Karpas-422 (cell line): Measurements from ENCODE around the gene CCNDBP1. TPM values are rescaled to one million over a fixed set of nuclear protein-coding genes. Genes with fewer than 3 reads are reported as not detected.
"Not testable (repeated sequence)": the region's sequence is repeated elsewhere in the genome, so short reads cannot be mapped to it uniquely, and the experiment has no call there.

ENCODE experiments used
- DNase-seq: peaks from one replicate; pipeline ENCODE4 v3.0.0-alpha.2; 2015
- H2AFZ ChIP-seq: fragments of 200-600 bp; sonication (generic); 2 replicates; pipeline ENCODE4 v1.6.1; 2014; ENCODE audit warnings: antibody characterized with exemption, low read length, mixed read lengths
- H3K27ac ChIP-seq: fragments of 200-600 bp; sonication (generic); 2 replicates; pipeline ENCODE4 v1.5.1; 2014; ENCODE audit warnings: mild to moderate bottlenecking, low read length, moderate library complexity
- H3K27me3 ChIP-seq: fragments of 200-600 bp; sonication (generic); 2 replicates; pipeline ENCODE4 v1.6.1; 2014; ENCODE audit warnings: low read length, mixed read lengths
- H3K36me3 ChIP-seq: fragments of 200-600 bp; sonication (generic); 2 replicates; pipeline ENCODE4 v1.6.1; 2014; ENCODE audit warnings: low read length, mixed read lengths; ENCODE audit not compliant: insufficient read depth
- H3K4me1 ChIP-seq: fragments of 200-600 bp; sonication (generic); 2 replicates; pipeline ENCODE4 v1.6.1; 2014; ENCODE audit warnings: mild to moderate bottlenecking, low read length, mixed read lengths
- H3K4me2 ChIP-seq: fragments of 200-600 bp; sonication (generic); 2 replicates; pipeline ENCODE4 v1.6.1; 2014; ENCODE audit warnings: low read length, low read depth, mild to moderate bottlenecking; ENCODE audit not compliant: poor library complexity, severe bottlenecking
- H3K4me3 ChIP-seq: fragments of 200-600 bp; sonication (generic); 2 replicates; pipeline ENCODE4 v1.5.1; 2014; ENCODE audit warnings: mild to moderate bottlenecking, antibody characterized with exemption, low read length, mixed read lengths
- H3K79me2 ChIP-seq: fragments of 200-600 bp; sonication (generic); 2 replicates; pipeline ENCODE4 v1.6.1; 2014; ENCODE audit warnings: mild to moderate bottlenecking, low read length, mixed read lengths
- H3K9ac ChIP-seq: fragments of 200-600 bp; sonication (generic); 2 replicates; pipeline ENCODE4 v1.6.0; 2014; ENCODE audit warnings: low read length
- H3K9me2 ChIP-seq: fragments of 200-600 bp; sonication (generic), shearing (Covaris generic); replicated peaks from 2 replicates; pipeline ENCODE4 v1.6.0; 2014; ENCODE audit warnings: mild to moderate bottlenecking, low read length, moderate library complexity; ENCODE audit not compliant: insufficient read depth
- H3K9me3 ChIP-seq: fragments of 300-700, 200-600 bp; sonication (generic); 2 replicates; pipeline ENCODE4 v1.6.1; 2014; ENCODE audit warnings: low read length, mixed read lengths
- H4K20me1 ChIP-seq: fragments of 200-600 bp; sonication (generic); 2 replicates; pipeline ENCODE4 v1.6.1; 2014; ENCODE audit warnings: mild to moderate bottlenecking, antibody characterized with exemption, low read length, low read depth; ENCODE audit not compliant: insufficient read depth
- total RNA-seq: library from RNA; depleted of rRNA; stranded (reverse); fragments of >200 nt; shearing (Covaris generic); gene quantifications from 2 replicates; pipeline ENCODE4 v1.2.3, GENCODE V29; 2014; ENCODE audit warnings: low replicate concordance

Gene CCNDBP1
- total RNA-seq, 1 experiment from 2014 or later, result 130 TPM

DNA sequence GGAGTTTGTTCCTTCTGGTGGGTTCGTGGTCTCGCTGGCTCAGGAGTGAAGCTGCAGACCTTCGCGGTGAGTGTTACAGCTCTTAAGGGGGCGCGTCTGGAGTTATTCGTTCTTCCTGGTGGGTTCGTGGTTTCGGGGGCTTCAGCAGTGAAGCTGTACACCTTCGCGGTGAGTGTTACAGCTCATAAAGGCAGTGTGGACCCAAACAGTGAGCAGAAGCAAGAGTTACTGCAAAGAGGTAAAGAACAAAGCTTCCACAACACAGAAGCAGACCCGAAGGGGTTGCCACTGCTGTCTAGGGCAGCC is 40.7 kb downstream of the CCNDBP1 start:
- not testable (repeated sequence) for H3K27ac ChIP-seq, H3K4me2 ChIP-seq, H2AFZ ChIP-seq, H3K27me3 ChIP-seq, H3K36me3 ChIP-seq, H3K9me3 ChIP-seq, H3K4me3 ChIP-seq, H4K20me1 ChIP-seq, DNase-seq, H3K9me2 ChIP-seq, H3K79me2 ChIP-seq, H3K4me1 ChIP-seq, H3K9ac ChIP-seq

DNA sequence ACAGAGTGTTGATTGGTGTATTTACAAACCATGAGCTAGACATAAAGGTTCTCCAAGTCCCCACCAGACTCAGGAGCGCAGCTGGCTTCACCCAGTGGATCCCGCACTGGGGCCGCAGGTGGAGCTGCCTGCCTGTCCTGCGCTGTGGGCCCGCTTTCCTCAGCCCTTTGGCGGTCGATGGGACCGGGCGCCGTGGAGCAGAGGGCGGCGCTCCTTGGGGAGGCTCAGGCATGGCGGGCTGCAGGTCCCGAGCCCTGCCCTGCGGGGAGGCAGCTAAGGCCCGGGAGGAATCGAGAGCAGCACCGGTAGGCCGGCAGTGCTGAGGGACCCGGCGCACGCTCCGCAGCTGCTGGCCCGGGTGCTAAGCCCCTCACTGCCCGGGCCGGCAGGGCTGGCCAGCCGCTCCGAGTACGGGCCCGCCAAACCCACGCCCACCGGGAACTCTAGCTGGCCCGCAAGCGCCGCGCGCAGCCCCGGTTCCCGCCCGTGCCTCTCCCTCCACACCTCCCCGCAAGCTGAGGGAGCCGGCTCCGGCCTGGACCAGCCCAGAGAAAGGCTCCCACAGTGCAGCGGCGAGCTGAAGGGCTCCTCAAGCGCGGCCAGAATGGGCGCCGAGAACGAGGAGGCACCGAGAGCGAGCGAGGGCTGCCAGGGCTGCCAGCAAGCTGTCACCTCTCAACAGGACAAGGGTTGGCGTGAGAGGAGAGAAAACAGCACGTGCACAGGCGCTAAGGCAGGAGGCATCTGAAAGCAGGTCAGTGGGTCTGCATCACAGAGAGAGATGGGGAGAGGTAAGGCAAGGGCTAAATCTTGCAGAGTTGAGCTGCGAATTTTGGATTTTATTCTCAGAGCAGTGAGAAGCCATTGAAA is 41.5 kb downstream of the CCNDBP1 start:
- Histone ChIP-seq H3K9me3 (no peaks in the 10 kb centered on the region), H3K79me2 (no peaks in the 10 kb centered on the region), H2AFZ (no peak overlapping the region), H3K27ac (no peak overlapping the region), H3K4me1 (peaks cover 2% of the 10 kb centered on the region; the same call in 1 of the 2 replicates), H4K20me1 (no peaks in the 10 kb centered on the region), H3K9me2 (no peaks in the 10 kb centered on the region), H3K4me2 (no peak overlapping the region), H3K9ac (no peak overlapping the region), H3K4me3 (no peak overlapping the region), H3K36me3 (no peaks in the 10 kb centered on the region), H3K27me3 (no peaks in the 10 kb centered on the region)
- no peak for DNase-seq

DNA sequence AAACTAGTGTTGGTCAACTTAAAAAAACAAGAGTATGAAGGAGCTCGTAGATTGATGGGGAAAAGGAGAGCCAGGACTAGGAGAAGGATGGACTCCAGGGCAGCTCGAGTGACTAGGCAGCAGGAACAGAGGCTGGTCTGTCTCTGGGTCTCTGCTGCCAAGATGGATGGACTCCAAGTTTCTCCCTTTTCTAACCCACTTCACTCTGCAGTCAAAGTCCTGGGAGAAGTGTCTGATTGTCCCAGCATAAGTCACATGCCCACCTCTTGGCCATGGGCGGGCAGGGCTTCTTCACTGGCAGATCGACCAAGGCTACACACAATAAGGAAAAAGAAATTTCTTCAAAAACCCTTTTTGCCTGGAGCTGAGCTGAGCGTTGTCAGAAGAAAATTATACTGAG is 44.8 kb downstream of the CCNDBP1 start:
- no peaks in the 10 kb centered on the region for H3K79me2 ChIP-seq
- no peaks in the 10 kb centered on the region for H3K36me3 ChIP-seq
- no peaks in the 10 kb centered on the region for H3K9me3 ChIP-seq
- H3K4me2 ChIP-seq, result no peak overlapping the region
- H4K20me1 ChIP-seq, result no peaks in the 10 kb centered on the region
- no peak overlapping the region for H3K9ac ChIP-seq
- no peak overlapping the region for H2AFZ ChIP-seq
- no peak overlapping the region for H3K27ac ChIP-seq
- DNase-seq, result no peak
- no peaks in the 10 kb centered on the region for H3K27me3 ChIP-seq
- no peaks in the 10 kb centered on the region for H3K9me2 ChIP-seq
- peaks cover 2% of the 10 kb centered on the region; the same call in 1 of the 2 replicates for H3K4me1 ChIP-seq
- no peak overlapping the region for H3K4me3 ChIP-seq

DNA sequence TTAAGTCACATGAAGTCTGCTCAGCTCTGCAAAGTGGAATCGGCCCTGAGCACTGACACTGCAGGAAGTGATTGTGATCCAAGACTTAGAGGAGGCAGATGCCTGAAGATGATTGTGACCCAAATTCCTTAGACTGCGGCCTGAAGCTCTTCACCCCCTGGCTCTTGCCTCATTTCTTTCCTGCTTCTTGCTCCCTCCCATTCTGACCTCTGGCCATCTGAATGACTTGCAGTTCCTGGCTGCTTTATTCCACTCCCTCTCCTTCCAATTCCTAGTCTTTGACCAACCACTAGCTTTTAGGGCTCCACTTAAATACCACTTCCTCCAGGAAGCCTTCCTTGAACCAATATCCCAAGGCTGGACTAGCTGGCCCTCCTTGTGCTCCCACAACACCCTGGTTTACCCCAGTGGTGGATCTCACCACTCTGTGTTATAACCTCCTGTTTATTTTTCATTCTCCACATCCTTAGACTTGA is 45.5 kb downstream of the CCNDBP1 start:
- H4K20me1 ChIP-seq, result no peaks in the 10 kb centered on the region
- no peaks in the 10 kb centered on the region for H3K27me3 ChIP-seq
- H3K4me3 ChIP-seq, result no peak overlapping the region
- H2AFZ ChIP-seq, result no peak overlapping the region
- no peaks in the 10 kb centered on the region for H3K9me3 ChIP-seq
- no peak overlapping the region for H3K4me2 ChIP-seq
- H3K79me2 ChIP-seq, result no peaks in the 10 kb centered on the region
- no peak for DNase-seq
- no peaks in the 10 kb centered on the region for H3K9me2 ChIP-seq
- H3K27ac ChIP-seq, result no peak overlapping the region
- H3K9ac ChIP-seq, result no peak overlapping the region
- no peaks in the 10 kb centered on the region for H3K36me3 ChIP-seq
- no peaks in the 10 kb centered on the region for H3K4me1 ChIP-seq

DNA sequence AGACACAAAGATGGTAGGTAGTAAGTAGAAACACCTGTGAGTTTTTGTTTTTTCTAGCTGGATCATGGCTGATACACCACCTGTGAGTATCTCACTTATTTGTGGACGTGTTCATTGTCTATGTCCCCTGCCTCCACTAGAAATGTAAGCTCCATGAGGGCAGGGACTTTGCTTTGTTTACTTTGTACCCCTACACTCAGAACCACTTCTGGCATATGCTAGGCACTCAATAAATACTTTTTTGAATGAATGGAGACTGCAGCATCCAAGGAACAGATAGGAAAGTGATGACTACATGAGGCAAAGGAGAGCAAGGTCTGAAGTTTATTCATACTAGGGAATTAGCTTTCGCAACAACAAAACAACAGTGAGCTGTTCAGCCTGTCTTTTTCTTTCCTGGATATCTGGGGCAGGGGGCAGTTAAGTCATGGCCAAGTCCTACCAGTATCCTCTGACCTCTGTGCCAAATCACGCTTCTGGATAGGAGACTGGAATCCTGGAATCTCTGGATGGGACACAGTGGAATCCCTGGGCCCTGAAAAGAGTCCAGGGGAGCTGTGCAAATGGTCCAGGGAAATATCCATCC is 47.2 kb downstream of the CCNDBP1 start:
- H3K4me2 ChIP-seq, result no peak overlapping the region
- no peaks in the 10 kb centered on the region for H3K27me3 ChIP-seq
- no peak for DNase-seq
- H2AFZ ChIP-seq, result no peak overlapping the region
- H3K9me2 ChIP-seq, result no peaks in the 10 kb centered on the region
- H3K79me2 ChIP-seq, result no peaks in the 10 kb centered on the region
- H3K27ac ChIP-seq, result no peak overlapping the region
- H3K36me3 ChIP-seq, result no peaks in the 10 kb centered on the region
- H4K20me1 ChIP-seq, result no peaks in the 10 kb centered on the region
- H3K4me1 ChIP-seq, result no peaks in the 10 kb centered on the region
- no peak overlapping the region for H3K4me3 ChIP-seq
- H3K9me3 ChIP-seq, result no peaks in the 10 kb centered on the region
- H3K9ac ChIP-seq, result no peak overlapping the region

DNA sequence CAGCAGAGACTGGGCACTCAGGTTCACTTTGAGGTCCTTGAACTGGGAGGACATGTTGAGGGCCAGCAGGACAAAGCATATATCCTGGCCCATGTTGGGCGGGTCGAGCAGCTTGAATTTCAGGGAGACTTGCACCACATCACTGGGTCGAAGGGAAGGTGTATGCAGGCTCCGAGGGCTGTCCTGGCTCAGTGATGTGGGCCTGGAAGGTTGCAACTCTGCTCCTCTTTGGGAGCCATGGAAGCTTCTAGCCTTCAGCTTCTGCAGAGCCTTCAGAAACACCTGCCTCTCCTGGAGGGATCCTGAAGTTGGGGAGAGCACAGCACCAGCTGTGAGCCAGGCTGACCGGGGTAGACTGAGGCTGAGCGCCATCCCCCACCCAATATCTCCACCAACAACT is 50.3 kb downstream of the CCNDBP1 start:
- no peak overlapping the region for H3K9ac ChIP-seq
- H2AFZ ChIP-seq, result no peak overlapping the region

DNA sequence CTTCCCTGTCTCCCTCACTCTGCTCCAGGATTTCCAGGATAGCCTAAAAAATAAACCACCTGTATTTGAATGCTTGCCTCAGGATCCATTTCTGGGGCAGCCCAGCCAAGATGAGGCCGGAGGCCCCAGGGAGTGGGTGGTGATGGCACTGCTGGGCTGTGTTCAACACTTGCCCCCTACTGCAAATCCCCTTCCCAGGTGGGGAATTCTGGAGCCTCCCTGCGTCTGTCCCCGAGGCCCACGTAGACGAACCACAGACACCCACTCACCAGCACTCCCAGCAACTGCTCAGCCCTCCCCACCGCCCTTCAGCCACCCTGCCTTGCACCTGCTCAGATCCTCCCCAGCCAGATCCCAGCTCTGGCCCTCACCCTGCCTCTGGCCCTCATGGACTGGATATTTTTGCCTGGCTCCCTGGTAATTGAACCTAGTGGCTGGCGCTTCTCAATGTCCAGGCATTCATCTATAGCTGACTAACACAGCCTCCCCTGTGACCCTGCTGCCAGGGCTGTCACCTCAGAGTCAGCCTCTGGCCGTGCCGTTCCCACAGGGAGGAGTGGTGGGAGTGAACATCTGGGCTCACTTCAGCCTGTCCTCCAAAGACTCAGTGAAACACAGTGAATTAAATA is 52.8 kb downstream of the CCNDBP1 start:
- H3K27me3 ChIP-seq, result no peaks in the 10 kb centered on the region
- no peaks in the 10 kb centered on the region for H3K36me3 ChIP-seq

More for the DNA sequence above, 50.3 kb downstream of the CCNDBP1 start:
- H4K20me1 ChIP-seq, result no peaks in the 10 kb centered on the region
- no peaks in the 10 kb centered on the region for H3K4me1 ChIP-seq
- no peak for DNase-seq
- no peak overlapping the region for H3K27ac ChIP-seq
- H3K79me2 ChIP-seq, result no peaks in the 10 kb centered on the region
- H3K9me3 ChIP-seq, result no peaks in the 10 kb centered on the region
- no peak overlapping the region for H3K4me2 ChIP-seq
- no peaks in the 10 kb centered on the region for H3K36me3 ChIP-seq
- no peak overlapping the region for H3K4me3 ChIP-seq
- no peaks in the 10 kb centered on the region for H3K27me3 ChIP-seq
- H3K9me2 ChIP-seq, result no peaks in the 10 kb centered on the region

DNA sequence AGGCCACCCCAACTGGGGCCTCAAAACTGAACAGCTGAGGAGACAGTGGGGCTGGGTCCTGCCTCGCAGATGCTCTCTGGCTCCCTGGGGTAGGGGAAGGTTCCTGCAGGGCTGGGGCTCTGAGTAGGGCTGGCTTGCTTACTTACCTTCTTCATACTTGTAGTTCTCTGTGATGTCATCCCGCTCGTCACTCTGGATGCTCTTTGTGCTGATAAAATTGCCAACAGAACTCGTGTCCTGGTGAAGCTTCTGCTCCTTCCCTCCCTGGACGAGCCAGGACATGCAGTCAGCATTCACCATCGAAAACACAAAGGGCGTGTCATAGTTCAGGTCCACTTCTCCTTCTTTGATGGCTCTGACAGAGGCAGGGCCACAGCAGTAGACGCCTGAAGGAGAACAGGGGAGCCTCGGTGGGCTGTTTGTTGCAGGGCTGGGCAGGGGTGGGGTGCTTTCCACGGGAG is 53.5 kb downstream of the CCNDBP1 start:
- Histone ChIP-seq H3K36me3 (no peaks in the 10 kb centered on the region), H3K79me2 (no peaks in the 10 kb centered on the region), H4K20me1 (no peaks in the 10 kb centered on the region), H3K9me2 (no peaks in the 10 kb centered on the region), H3K4me3 (no peak overlapping the region), H3K9ac (no peak overlapping the region), H3K9me3 (no peaks in the 10 kb centered on the region), H3K4me2 (no peak overlapping the region), H2AFZ (no peak overlapping the region), H3K27ac (no peak overlapping the region), H3K27me3 (no peaks in the 10 kb centered on the region), H3K4me1 (no peaks in the 10 kb centered on the region)
- no peak for DNase-seq

More for the DNA sequence above, 52.8 kb downstream of the CCNDBP1 start:
- no peak overlapping the region for H3K9ac ChIP-seq
- no peaks in the 10 kb centered on the region for H3K9me3 ChIP-seq
- no peaks in the 10 kb centered on the region for H3K9me2 ChIP-seq
- H3K4me2 ChIP-seq, result no peak overlapping the region
- H2AFZ ChIP-seq, result no peak overlapping the region
- no peaks in the 10 kb centered on the region for H3K79me2 ChIP-seq
- H3K4me3 ChIP-seq, result no peak overlapping the region
- no peak overlapping the region for H3K27ac ChIP-seq
- H4K20me1 ChIP-seq, result no peaks in the 10 kb centered on the region
- DNase-seq, result no peak
- no peaks in the 10 kb centered on the region for H3K4me1 ChIP-seq
